Liver (tissue), 9 donors: ENCODE data around the gene PCAT6. TPM values are rescaled to one million over a fixed set of nuclear protein-coding genes. Genes with fewer than 3 reads are reported as not detected.

ENCODE experiments used
- DNase-seq: peaks from one replicate; pipeline ENCODE4 v3.0.0-alpha.2; 2017; ENCODE audit warnings: low spot score
- H3K27ac ChIP-seq, 2 donors: one replicate each; pipeline ENCODE4 v1.7.0; 2013; ENCODE audit warnings: inconsistent platforms in 2 of 2, low read length in 2 of 2, control low read depth in 1 of 2, low read depth in 1 of 2, mild to moderate bottlenecking in 1 of 2
- H3K27me3 ChIP-seq, 4 donors: one replicate each; pipeline versions ENCODE4 v1.6.1 to v1.7.0; 2013; ENCODE audit warnings: low read length in 3 of 4, inconsistent platforms in 1 of 4, mild to moderate bottlenecking in 1 of 4, moderate library complexity in 1 of 4; ENCODE audit not compliant: control insufficient read depth in 4 of 4, insufficient read depth in 4 of 4
- H3K36me3 ChIP-seq, 4 donors: one replicate each; pipeline versions ENCODE4 v1.6.1 to v1.7.0; 2013; ENCODE audit warnings: low read length in 3 of 4, mild to moderate bottlenecking in 3 of 4, low read depth in 1 of 4, moderate library complexity in 1 of 4; ENCODE audit not compliant: control insufficient read depth in 4 of 4, insufficient read depth in 3 of 4
- H3K4me1 ChIP-seq, 4 donors: one replicate each; pipeline versions ENCODE4 v1.6.1 to v1.7.0; 2013; ENCODE audit warnings: low read length in 3 of 4, mild to moderate bottlenecking in 3 of 4, moderate library complexity in 1 of 4; ENCODE audit not compliant: control insufficient read depth in 4 of 4, insufficient read depth in 4 of 4
- H3K4me3 ChIP-seq, 3 donors: one replicate each; pipeline versions ENCODE4 v1.6.1 to v1.7.0; 2013; ENCODE audit warnings: low read length in 3 of 3, control low read depth in 1 of 3, low read depth in 1 of 3, mild to moderate bottlenecking in 1 of 3
- H3K9ac ChIP-seq, 2 donors: one replicate each; pipeline ENCODE4 v1.7.0; 2013; ENCODE audit warnings: low read length in 2 of 2, mild to moderate bottlenecking in 2 of 2, moderate library complexity in 2 of 2, control low read depth in 1 of 2, low read depth in 1 of 2
- H3K9me3 ChIP-seq, 4 donors: one replicate each; pipeline versions ENCODE4 v1.6.1 to v1.7.0; 2013; ENCODE audit warnings: low read length in 3 of 4; ENCODE audit not compliant: control insufficient read depth in 4 of 4
- EGR1 ChIP-seq, 2 donors: IDR thresholded peaks; 2 replicates each; pipeline ENCODE4 v1.6.1; 2016 to 2018; ENCODE audit warnings: antibody characterized with exemption in 2 of 2, low read depth in 2 of 2
- FOXA1 ChIP-seq: IDR thresholded peaks from 2 replicates; pipeline ENCODE4 v1.6.1; 2016; ENCODE audit warnings: antibody characterized with exemption
- FOXA2 ChIP-seq: IDR thresholded peaks from 2 replicates; pipeline ENCODE4 v1.6.1; 2016; ENCODE audit warnings: antibody characterized with exemption
- GABPA ChIP-seq, 2 donors: IDR thresholded peaks in 1 of 2; conservative IDR thresholded peaks in 1 of 2; 2 replicates each; pipeline ENCODE4 v1.6.1; 2016; ENCODE audit warnings: antibody characterized with exemption in 2 of 2, mild to moderate bottlenecking in 1 of 2, moderate library complexity in 1 of 2
- HNF4A ChIP-seq, 2 donors: conservative IDR thresholded peaks; 2 replicates each; pipeline ENCODE4 v1.6.1; 2016; ENCODE audit warnings: antibody characterized with exemption in 2 of 2, mild to moderate bottlenecking in 2 of 2
- HNF4G ChIP-seq: IDR thresholded peaks from 2 replicates; pipeline ENCODE4 v1.6.1; 2016; ENCODE audit warnings: antibody characterized with exemption
- JUND ChIP-seq, 2 donors: IDR thresholded peaks; 2 replicates each; pipeline ENCODE4 v1.6.1; 2016; ENCODE audit warnings: antibody characterized with exemption in 2 of 2
- NR2F2 ChIP-seq: IDR thresholded peaks from 2 replicates; pipeline ENCODE4 v1.6.1; 2016; ENCODE audit warnings: antibody characterized with exemption
- RAD21 ChIP-seq, 2 donors: IDR thresholded peaks; 2 replicates each; pipeline ENCODE4 v1.6.1; 2016; ENCODE audit warnings: antibody characterized with exemption in 2 of 2, mild to moderate bottlenecking in 2 of 2
- RXRA ChIP-seq, 2 donors: IDR thresholded peaks; 2 replicates each; pipeline ENCODE4 v1.6.1; 2017 to 2018; ENCODE audit warnings: antibody characterized with exemption in 2 of 2, mild to moderate bottlenecking in 1 of 2
- SP1 ChIP-seq: IDR thresholded peaks from 2 replicates; pipeline ENCODE4 v1.6.1; 2018; ENCODE audit warnings: antibody characterized with exemption, mild to moderate bottlenecking
- TAF1 ChIP-seq: conservative IDR thresholded peaks from 2 replicates; pipeline ENCODE4 v1.6.1; 2016; ENCODE audit warnings: antibody characterized with exemption, mild to moderate bottlenecking
- YY1 ChIP-seq: IDR thresholded peaks from 2 replicates; pipeline ENCODE4 v1.6.1; 2016; ENCODE audit warnings: antibody characterized with exemption, mild to moderate bottlenecking
- WGBS: extraction: QIAGEN DNeasy Blood & Tissue Kit; methylation state at CpG from one replicate; pipeline ENCODE4 v1.1.7; 2013; 5-methylcytosine and 5-hydroxymethylcytosine counted together
- polyA plus RNA-seq, 2 donors: library from polyadenylated mRNA; stranded (reverse) in 1 of 2; unstranded in 1 of 2; fragments of 200-250 nt in 1 of 2; fragments of >200 nt in 1 of 2; fragmentation: Nextera tagmentation in 1 of 2; extraction: Ambion mirVana in 1 of 2; gene quantifications; one replicate each; pipeline versions ENCODE4 v1.2.1 to v1.2.3, GENCODE V29; 2013 to 2015
- total RNA-seq, 2 donors: library from RNA; depleted of rRNA; stranded (reverse); fragments of >200 nt; gene quantifications; one replicate each; pipeline ENCODE4 v1.2.3, GENCODE V29; 2014
- TF ChIP-seq, protein P1 (sequence below): IDR thresholded peaks from 2 replicates; pipeline ENCODE4 v1.6.1; 2016; ENCODE audit warnings: antibody characterized with exemption
- TF ChIP-seq, protein P2 (sequence below): fragments of 150-350 bp; IDR thresholded peaks from 2 replicates; pipeline ENCODE4 v1.5.1; 2017; ENCODE audit warnings: improper control_type of control experiment, low read depth, low read length; ENCODE audit not compliant: missing input control
- TF ChIP-seq, protein P3 (sequence below): IDR thresholded peaks from 2 replicates; pipeline ENCODE4 v1.6.1; 2016; ENCODE audit warnings: antibody characterized with exemption, mild to moderate bottlenecking
- TF ChIP-seq, protein P4 (sequence below): IDR thresholded peaks from 2 replicates; pipeline ENCODE4 v1.6.1; 2016; ENCODE audit warnings: antibody characterized with exemption
- TF ChIP-seq, protein P5 (sequence below): IDR thresholded peaks from 2 replicates; pipeline ENCODE4 v1.6.1; 2016; ENCODE audit warnings: antibody characterized with exemption
- donor health status: healthy.
- donor health status: healthy.
- donor health status: healthy.
- donor health status: healthy.
- donor health status: healthy.

PCAT6 gene
- total and polyA plus RNA-seq, 4 donors = 0.23 to 1.2 TPM; not detected in 2

DNA sequence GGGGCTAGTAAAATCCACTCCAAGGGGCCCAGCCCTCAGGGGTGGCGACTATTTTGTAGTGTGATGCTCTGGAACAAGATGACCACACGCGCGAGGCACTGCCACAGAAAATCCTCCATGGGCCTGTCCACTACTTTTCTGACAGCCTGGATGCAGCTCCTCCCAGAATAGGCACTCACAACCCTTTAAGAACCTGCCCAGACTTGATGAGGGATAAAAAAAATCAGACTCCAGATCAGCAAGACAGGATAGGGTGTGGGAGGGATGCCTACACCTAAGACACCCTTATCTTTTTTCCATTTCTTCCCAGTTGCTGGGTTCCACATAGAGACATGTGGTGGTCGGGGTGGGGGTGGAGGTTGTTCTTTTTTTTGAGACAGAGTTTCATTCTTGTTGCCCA lies 33.5 kb downstream of the PCAT6 start:
- no peaks in the 10 kb centered on the region for H3K36me3 ChIP-seq
- H3K27me3 ChIP-seq = no peaks in the 10 kb centered on the region
- no peak overlapping the region for H3K9ac ChIP-seq
- H3K9me3 ChIP-seq = no peaks in the 10 kb centered on the region
- TF ChIP-seq NR2F2 (no peak), HNF4G (no peak), SP1 (no peak), YY1 (no peak), JUND (IDR thresholded peaks at IDR 0.05) (no peak), FOXA1 (no peak), TAF1 (no peak), EGR1 (IDR thresholded peaks at IDR 0.05; ENCODE audit: low read depth in 2 of 2) (no peak), HNF4A (conservative IDR thresholded peaks at IDR 0.05) (no peak), RXRA (IDR thresholded peaks at IDR 0.05) (no peak), GABPA (IDR thresholded peaks at IDR 0.05 in 1 of 2, conservative IDR thresholded peaks at IDR 0.05 in 1 of 2) (no peak), FOXA2 (no peak), RAD21 (IDR thresholded peaks at IDR 0.05) (no peak)
- TF ChIP-seq, protein P1, sequence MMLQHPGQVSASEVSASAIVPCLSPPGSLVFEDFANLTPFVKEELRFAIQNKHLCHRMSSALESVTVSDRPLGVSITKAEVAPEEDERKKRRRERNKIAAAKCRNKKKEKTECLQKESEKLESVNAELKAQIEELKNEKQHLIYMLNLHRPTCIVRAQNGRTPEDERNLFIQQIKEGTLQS = no peak
- TF ChIP-seq, protein P2, sequence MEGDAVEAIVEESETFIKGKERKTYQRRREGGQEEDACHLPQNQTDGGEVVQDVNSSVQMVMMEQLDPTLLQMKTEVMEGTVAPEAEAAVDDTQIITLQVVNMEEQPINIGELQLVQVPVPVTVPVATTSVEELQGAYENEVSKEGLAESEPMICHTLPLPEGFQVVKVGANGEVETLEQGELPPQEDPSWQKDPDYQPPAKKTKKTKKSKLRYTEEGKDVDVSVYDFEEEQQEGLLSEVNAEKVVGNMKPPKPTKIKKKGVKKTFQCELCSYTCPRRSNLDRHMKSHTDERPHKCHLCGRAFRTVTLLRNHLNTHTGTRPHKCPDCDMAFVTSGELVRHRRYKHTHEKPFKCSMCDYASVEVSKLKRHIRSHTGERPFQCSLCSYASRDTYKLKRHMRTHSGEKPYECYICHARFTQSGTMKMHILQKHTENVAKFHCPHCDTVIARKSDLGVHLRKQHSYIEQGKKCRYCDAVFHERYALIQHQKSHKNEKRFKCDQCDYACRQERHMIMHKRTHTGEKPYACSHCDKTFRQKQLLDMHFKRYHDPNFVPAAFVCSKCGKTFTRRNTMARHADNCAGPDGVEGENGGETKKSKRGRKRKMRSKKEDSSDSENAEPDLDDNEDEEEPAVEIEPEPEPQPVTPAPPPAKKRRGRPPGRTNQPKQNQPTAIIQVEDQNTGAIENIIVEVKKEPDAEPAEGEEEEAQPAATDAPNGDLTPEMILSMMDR = no peak
- TF ChIP-seq, protein P3, sequence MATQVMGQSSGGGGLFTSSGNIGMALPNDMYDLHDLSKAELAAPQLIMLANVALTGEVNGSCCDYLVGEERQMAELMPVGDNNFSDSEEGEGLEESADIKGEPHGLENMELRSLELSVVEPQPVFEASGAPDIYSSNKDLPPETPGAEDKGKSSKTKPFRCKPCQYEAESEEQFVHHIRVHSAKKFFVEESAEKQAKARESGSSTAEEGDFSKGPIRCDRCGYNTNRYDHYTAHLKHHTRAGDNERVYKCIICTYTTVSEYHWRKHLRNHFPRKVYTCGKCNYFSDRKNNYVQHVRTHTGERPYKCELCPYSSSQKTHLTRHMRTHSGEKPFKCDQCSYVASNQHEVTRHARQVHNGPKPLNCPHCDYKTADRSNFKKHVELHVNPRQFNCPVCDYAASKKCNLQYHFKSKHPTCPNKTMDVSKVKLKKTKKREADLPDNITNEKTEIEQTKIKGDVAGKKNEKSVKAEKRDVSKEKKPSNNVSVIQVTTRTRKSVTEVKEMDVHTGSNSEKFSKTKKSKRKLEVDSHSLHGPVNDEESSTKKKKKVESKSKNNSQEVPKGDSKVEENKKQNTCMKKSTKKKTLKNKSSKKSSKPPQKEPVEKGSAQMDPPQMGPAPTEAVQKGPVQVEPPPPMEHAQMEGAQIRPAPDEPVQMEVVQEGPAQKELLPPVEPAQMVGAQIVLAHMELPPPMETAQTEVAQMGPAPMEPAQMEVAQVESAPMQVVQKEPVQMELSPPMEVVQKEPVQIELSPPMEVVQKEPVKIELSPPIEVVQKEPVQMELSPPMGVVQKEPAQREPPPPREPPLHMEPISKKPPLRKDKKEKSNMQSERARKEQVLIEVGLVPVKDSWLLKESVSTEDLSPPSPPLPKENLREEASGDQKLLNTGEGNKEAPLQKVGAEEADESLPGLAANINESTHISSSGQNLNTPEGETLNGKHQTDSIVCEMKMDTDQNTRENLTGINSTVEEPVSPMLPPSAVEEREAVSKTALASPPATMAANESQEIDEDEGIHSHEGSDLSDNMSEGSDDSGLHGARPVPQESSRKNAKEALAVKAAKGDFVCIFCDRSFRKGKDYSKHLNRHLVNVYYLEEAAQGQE = no peak
- TF ChIP-seq, protein P4, sequence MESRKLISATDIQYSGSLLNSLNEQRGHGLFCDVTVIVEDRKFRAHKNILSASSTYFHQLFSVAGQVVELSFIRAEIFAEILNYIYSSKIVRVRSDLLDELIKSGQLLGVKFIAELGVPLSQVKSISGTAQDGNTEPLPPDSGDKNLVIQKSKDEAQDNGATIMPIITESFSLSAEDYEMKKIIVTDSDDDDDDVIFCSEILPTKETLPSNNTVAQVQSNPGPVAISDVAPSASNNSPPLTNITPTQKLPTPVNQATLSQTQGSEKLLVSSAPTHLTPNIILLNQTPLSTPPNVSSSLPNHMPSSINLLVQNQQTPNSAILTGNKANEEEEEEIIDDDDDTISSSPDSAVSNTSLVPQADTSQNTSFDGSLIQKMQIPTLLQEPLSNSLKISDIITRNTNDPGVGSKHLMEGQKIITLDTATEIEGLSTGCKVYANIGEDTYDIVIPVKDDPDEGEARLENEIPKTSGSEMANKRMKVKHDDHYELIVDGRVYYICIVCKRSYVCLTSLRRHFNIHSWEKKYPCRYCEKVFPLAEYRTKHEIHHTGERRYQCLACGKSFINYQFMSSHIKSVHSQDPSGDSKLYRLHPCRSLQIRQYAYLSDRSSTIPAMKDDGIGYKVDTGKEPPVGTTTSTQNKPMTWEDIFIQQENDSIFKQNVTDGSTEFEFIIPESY = no peak
- TF ChIP-seq, protein P5, sequence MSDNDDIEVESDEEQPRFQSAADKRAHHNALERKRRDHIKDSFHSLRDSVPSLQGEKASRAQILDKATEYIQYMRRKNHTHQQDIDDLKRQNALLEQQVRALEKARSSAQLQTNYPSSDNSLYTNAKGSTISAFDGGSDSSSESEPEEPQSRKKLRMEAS = no peak
- WGBS = 95% methylated on average over 5 of the region's 5 CpGs
- H3K27ac ChIP-seq = no peak overlapping the region
- H3K4me3 ChIP-seq = no peak overlapping the region
- no peak for DNase-seq
- H3K4me1 ChIP-seq = peaks cover 0 to 5% (median 2%) of the 10 kb centered on the region in 4 donors
